GM19452 (cell line): ENCODE results near the gene MRTFA.

Experiments used
- ATAC-seq: cut with Tn5 transposase; IDR thresholded peaks from one replicate; pipeline ENCODE4 v1.9.1; 2021; ENCODE audit not compliant: unreplicated experiment

Gene MRTFA

DNA sequence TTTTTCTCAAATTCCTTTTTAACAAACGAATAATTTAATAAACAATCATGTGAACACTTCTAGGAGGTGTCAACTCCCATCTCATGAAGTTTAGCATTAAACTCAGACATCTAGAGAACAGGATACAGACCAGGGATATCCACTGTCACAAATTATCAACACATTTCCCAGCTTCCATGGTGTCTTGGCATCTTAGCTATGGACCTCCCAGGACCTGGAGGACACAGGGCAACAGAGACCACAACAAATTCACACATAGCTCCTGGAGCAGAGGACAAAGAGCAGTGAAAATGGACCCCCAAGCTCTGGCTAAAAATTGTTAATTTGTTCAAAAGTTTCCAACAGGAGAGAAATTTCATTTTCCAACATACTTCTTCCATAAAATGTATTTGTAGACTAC lies 163.9 kb downstream of the MRTFA start:
- ATAC-seq = no peak

DNA sequence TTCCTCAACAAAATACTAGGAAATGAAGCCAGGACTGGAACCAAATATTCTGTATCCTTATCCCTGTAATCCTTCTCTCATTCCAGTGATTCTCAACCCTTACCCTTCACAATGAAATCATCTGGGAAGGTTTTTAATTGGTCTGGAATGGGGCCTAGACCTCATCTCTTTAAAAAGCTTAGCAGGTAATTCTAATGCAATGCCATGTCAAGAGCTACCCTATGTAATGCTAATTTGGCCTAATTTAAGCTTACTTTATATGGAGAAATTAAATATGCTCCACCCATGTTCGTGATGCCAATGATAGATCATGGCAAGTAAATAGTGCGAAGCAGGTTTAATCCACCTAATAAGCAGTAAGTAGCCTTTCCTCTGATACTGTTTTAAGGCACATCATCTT lies 164.5 kb downstream of the MRTFA start:
- ATAC-seq = no peak

DNA sequence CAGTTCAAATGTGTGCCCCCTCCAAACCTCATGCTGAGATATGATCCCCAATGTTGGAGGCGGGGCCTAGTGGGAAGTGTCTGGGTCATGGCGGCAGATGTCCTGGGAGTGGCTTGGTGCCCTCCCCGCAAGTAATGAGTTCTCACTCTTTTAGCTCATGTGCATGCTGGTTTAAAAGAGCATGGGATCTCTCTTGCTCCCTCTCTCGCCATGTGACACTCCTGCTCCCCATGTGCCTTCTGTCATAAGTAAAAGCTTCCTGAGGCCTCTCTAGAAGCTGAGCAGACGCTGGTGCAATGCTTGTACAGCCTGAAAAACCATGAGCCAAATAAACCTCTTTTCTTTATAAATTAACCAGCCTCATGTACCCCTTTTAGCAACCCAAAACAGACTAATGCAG lies 167.3 kb downstream of the MRTFA start:
- no peak for ATAC-seq

DNA sequence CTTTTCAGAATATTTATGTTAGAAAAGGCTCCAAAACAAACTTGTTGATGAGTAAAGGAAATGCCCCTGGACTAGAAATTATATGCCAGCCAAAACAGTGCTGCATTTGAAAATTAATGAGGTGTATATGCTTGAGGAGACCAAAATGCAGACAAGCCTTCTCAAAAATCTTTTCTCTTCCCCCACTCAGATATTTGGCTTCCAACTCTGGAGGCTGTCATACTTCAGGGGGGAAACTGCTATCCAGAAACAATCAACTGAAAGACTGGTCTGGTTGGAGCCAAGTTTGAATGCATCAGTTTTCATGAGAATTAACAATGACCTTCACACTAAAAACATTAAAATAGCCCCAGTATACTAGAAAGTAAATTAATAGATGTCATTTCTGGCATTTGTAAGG lies 167.9 kb downstream of the MRTFA start:
- no peak for ATAC-seq

DNA sequence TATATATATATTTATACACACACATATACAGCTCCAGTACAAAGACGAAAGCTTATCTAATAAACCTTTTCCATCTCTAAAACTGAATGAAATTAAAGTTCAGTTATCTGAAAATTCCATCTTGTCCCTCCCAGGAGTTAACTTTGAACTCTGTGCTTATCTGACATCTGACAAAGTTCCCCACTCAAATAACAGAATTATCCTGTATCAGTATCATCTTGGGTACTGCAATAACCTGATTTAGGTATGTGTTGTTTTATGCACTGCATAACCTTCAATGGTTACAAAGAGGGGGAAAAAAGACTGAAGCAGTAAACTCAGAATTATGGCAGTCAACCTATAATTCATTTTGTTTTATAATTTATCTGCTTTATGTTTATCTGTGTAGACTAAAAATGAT lies 169.5 kb downstream of the MRTFA start:
- ATAC-seq = no peak

DNA sequence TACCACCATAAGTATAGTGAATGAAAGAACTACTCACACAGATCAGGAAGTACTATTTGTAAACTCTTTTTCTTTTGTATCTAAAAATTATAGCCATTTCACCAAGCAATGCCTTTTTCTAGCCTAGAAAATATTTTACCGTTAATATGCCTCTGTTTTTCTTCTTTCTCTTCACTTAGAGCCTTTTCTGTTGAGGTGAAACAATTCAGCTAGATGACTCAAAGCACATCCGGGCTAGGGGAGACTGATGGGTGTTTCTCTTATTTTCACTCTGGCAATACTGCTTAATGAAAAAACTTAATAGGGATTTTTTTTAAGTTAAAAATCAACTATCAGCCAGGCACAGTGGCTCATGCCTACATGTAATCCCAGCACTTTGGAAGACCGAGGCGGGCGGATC lies 172.8 kb downstream of the MRTFA start:
- no peak for ATAC-seq

DNA sequence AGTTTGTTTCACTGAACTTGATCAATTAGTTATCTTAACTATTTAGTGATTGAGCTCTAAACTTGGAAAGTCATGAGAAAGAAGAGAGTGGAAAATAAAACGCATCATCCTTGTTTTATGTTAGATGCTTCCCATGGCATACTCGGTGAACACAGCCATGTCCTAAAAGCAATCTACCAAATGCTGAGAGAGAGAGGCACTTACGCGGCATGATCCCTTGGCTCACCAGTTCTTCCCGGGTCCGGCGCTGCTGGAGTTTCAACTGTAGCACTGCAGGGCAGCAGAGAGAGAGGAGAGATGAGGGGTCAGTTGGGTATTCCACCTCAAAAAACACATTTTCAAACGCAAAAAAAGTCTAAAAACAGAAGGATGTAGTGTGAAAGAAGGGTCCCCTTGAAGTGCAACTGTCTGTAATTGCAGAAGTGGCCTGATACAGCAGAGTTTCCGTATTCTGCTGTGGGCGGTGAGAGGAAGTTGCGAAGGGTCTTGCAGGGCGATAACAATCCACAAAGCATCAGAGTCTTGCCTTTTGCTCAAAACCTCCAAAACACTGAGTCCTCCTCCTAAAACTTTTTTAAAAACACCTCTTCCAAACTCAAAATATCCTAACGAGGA lies 173.4 kb downstream of the MRTFA start:
- ATAC-seq = no peak

DNA sequence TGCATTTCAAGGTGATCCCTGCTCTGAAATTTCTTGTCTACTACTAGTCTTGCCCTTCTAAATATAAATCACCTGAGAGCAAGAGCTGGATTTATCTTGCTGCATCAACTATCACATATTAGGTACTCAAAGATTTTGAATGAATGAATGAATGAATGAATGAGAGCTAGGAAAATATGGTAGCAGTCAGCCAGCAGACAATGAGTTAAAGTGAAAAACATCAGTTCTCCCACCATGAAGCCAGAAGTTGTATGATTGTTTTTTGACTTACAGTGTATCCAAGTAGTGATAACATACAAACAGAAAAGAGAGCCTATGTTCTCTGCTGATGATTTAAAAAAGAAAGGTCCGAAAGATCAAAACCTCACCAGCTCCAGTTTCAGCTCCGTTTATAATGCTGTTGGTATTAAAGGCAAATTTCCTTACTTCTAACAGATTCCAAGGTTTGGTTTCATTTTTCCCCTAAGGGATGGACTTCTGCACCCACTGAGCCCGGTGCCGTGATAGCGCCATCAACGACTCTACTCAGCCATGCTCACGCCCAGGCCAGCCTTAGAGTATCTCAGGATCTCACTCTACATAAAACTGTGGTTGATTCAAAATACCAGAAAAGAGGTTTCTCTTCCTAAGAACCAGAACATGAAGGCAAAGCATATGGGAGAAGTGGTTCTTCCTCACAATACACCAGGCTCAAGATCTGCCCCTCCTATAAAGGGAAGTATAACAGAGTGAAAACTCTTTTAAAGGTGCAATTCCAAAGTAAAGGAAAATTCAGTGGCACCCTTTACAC lies 174.1 kb downstream of the MRTFA start:
- ATAC-seq = no peak

DNA sequence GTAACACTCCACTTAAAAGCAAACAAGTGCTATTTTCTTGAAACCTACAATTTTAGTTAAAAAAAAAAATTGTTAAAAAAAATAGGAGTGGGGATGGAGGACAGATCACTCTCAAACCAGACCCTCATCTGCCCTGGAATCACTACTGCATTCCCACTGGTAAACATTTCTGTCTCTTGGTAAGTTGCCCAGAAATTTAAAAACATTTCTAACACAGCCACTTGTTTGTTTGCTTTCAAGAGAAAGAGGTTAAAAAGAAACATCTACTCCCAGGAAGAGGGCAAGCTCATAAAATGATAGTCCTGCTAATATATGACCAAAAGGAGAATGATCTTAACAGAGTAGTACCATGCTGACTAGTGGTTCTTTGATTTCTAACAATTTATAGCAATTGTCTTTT lies 182.8 kb downstream of the MRTFA start:
- no peak for ATAC-seq

DNA sequence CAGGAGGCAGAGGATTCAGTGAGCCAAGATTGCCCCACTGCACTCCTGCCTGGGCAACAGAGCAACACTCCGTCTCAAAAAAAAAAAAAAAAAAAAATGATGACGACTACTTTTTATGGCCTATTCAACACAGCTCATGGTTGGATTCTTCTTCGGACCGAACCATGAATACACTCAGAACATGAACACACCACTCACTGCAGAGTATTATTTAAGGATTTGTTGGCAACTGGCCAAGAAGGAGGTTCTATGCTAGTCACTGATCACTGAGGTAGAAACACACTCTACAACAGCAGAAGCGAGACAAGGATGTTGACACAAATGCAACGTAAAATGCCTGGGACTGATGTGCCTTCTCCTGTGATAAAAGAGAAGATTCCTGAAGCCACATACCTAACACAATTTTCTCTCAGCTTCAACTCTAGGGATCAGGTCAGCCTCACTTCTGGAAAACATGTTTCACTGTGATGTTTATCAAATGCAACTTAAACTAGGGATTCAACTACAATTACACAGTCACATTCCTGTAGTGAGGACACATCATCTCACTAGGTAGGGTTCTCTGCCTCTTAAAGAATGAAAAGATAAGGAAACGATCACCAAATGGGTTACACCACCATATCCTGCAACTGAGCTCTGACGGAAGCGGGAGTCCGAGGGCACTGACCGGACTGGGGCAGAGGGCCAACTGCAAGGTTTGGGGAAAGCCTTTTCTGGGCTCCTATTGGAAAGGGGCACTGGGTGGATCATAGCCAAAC lies 183.6 kb downstream of the MRTFA start:
- ATAC-seq = no peak

DNA sequence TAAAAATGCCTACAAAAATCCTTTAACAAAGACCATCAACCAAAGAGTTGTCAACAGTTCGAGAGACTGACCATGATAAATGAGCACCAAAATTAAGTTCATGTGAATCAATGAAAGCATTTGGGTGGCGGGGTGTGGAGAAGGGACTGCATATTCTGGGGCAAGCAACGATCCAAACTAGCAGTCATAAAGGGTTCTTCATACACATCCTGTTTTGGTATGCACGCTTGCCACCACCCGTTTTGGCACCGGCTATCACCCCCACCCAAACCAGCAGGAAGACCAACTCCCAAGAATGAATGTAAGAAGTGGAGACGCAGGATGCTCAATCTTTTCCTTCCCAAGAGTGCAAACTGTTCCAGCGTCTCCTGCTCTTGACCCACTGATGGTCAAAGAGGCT lies 185.3 kb downstream of the MRTFA start:
- ATAC-seq = no peak

DNA sequence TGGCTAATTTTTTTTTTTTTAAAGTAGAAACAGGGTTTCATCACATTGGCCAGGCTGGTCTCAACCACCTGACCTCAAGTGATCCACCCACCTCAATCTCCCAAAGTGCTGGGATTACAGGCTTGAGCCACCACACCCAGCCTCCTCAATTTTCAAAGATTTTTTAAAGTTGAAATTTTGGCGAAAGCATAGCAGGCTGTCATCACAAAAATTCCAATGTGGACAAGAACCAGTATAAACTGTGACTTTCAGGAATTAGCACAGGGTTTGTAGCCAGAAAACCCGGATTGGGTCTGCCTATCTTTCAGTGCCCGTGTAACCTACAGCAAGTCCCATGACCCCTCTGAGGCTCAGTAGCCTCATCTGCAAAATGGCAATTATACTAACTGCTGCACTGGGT lies 185.9 kb downstream of the MRTFA start:
- ATAC-seq = no peak

DNA sequence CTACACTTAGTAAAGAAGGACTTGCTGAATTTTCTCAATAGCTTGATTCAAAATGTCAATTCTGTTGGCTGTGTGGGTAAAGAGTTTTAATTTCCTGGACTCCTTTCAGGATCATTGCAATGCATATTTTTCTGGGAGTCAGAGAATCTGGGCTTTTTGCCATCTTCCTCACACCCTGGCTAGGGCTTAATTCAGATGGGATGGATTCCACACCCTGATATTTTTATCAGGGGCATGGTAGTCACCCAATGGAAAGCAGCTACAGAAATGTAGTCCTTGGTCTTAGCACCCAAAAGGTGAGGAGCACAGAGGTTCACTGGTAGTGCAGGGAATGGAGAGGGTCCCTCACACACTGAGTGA lies 186.9 kb downstream of the MRTFA start:
- no peak for ATAC-seq

DNA sequence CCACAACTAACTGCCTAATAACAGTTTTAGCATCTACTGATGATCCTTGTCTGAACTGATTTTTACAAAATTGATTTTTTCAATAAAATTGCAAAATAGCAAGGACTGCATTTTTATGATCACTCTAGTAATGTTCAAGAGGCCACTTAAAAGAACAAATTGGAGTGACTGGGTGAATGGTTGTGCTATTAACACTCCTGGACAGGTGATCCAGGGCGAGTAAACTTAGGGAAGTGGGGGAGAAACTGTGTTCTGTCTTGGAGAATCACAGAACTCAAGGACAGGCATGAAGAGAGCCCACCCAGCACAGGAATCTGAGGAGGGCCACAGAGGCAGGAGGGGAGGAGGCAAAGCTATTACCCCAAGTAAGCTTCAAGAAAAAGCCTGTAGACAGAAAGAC lies 190.3 kb downstream of the MRTFA start:
- ATAC-seq = no peak

DNA sequence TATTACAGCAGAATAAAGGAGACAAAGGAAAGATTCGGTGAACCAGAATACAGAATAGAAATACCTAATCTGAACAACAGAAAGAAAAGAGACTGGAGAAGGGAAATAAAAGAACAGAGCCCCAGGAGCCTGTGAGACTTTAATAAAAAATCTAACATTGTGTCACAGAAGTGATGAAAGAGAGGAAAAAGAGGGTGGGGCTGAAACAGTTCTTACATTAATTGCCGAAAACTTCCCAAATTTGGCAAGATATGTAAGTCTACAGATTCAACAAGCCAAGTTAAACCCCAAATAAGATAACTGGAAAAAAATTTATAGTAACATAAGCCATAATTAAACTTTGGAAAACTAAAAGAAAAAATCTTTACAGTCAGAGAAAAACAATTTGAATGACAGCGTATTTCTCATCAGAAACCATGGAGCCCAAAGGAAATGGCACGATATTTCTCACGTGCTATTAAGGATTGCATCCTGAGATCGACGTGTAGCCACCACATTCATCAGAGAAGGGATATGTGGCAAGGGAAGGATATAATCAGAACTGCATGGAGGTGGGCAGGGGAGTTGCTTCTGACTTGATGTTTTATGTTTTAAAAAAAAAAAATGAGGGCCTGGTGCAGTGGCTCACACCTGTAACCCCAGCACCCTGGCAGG lies 192.2 kb downstream of the MRTFA start:
- no peak for ATAC-seq

DNA sequence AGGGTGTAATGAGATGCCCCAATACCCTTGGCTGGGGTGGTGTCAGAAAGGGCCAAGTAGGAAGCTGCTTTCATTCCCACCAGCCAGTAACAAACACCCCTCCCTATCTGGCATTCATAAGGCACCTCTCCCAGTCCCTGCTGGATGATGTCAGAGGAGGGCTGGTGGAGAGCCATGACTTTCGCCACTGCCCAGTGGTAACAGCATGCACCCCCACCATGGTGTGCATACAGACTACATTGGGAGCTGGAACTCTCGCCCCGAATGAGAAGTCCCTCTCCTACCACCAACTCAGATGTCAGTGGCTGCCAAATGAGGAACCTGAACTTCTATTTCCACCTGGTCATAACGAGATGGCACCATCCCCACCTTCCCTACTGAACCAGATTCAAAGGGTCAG lies 192.8 kb downstream of the MRTFA start:
- ATAC-seq = no peak

DNA sequence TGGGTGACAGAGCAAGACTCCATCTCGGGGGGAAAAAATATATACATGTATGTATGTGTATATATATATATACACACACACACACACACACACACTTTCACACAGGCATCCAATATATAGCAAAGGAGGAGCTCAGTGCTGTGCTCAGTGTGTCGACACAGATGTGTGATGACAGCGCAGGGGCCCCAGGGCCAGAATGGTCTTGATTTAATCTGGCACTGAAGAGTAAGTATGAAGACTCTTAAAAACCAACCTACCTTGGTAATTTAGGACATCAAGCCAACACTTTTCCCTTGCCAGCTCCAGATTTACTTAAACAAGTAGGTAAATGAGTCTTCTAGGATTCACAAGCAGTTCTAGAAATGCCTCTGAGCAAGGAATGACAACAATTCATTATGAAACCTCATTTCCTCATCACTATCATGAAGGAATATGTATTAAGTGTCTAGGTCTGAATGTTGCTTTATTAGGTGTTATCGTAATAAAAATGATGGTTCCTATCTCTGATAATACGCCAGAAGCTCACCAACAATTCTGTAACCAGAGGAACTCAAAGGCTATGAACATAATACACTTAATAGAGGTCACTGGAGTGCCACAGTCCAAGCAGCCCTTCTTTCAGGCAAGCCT lies 194.6 kb downstream of the MRTFA start:
- no peak for ATAC-seq

DNA sequence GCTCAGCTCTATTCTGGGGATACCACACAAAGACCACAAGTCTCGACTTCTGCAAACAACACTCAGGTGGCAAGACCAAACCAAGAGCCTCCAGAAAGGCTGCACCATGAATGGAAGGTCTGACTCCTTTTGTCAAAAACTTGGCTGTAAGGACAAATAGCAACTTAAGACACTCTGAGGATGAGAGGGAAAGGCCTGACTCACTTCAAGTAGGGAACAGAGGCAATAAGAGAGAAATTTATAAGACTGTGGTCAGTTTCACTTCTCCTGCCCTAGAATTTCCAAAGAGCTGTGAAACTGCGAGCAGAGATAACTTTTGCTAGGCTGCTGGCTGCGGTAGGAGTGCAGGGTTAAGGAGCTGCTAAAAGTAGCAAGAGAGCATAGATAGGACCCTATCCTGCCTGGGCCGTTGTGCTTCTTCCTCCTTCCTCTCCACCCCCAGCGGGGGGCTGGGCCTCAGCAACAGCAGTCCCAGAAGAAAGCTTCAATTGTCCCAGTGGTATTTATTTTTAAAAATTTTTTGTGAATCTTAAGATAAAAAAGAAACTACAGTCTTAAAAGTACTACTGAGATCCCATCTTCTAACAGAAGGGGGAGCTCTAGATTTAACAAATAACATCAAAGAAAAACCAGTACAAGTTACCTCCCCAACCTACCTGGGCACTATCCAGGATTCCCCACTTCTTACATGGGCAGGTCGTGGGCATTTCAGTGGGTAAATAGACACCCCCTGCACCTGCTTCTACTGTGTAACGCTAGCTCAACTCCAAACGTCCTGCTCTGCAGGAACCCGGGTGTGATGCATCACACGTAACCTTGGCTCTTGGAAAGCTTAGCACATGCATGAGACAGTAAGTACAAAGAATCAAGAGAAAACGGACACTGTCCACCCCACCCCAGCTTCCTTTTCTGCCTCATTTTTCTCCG lies 199.8 kb downstream of the MRTFA start:
- ATAC-seq = peak; percentile 66

DNA sequence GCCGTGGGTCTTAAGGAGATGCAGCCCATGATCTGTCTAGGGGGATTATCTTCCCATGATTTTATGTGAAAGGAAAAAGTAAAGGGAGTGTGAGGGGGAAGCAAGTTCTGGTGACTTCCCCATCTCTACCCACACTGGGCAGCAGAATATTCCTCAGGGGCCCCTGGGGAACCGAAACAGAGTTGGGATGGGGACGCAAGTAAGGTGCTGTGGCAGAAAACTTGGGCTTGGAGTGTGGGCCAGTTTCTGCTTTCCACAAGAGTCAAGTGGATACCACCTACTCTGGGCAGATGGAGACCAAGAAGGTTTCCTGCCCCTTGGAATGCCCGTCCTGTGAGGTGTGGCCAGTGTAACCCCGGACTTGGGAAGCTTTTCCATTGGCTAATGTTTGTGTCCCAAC lies 201.8 kb downstream of the MRTFA start:
- ATAC-seq = no peak

DNA sequence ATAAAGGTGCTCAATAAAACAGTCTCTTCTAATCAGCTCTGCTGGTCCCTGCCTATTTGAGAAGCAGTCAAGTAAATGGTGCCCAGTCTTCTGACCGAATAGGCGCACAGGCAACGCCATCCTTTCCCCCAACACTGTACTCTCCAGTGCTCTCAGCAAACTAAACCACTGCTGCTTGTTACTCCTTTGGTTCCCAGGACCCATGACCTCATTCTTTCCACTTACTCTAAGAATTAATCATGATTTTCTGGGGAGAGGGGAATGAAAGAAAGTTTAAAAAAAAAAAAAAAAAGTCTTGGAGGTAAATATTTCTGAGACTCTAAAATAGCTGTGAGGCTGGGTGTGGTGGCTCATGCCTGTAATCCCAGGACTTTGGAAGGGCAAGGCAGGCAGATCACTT lies 202.4 kb downstream of the MRTFA start:
- no peak for ATAC-seq
